Heart left ventricle (tissue), 13 donors: ENCODE results near the gene ZNF283.

Experiments used
- POLR2A ChIP-seq, 2 donors: fragments of 450-650 bp; IDR thresholded peaks; one replicate each; pipeline ENCODE4 v1.6.1; 2017; ENCODE audit warnings: antibody characterized with exemption in 2 of 2, mild to moderate bottlenecking in 2 of 2, moderate library complexity in 2 of 2
- TF ChIP-seq, protein P1 (sequence below), 12 donors: fragments of 200-600 bp; sonication (generic) in 4 of 12; IDR thresholded peaks; one replicate each; pipeline versions ENCODE4 v1.5.0 to v1.8.0; 2018 to 2022; ENCODE audit warnings: antibody characterized with exemption in 12 of 12, mild to moderate bottlenecking in 5 of 12
- donor health status: ischemic (EF 13 %, LVEDD 7.1; RV severe dilation, severe dysfunction).
- donor health status: DM: no; HTN: yes; CAD: no.
- donor health status: DM: no; HTN: no; CAD: no.
- donor health status: ischemic (EF 25% LVEDD 6.9; RV normal size, moderate dysfunction).
- donor health status: ischemic (EF 25% LVEDD 5.7; RV mildly dilated, moderate dysfunction).
- donor health status: ischemic (EF 35%, LVEDD 5.7; RV mildly dilated, moderate dysfunction).
- donor health status: nonischemic (EF 11% LVEDD 7.7; RV severe dilation, severe dysfunction).
- donor health status: DM: yes; HTN: yes; CAD: no.
- donor health status: PGD.
- donor health status: ischemic (EF 29% LVEDD 5.4; RV normal size, mild dysfunction).
- donor health status: nonischemic (EF 23%, LVEDD 6.1; RV moderate dilation, normal function).

- TF ChIP-seq, protein P1, sequence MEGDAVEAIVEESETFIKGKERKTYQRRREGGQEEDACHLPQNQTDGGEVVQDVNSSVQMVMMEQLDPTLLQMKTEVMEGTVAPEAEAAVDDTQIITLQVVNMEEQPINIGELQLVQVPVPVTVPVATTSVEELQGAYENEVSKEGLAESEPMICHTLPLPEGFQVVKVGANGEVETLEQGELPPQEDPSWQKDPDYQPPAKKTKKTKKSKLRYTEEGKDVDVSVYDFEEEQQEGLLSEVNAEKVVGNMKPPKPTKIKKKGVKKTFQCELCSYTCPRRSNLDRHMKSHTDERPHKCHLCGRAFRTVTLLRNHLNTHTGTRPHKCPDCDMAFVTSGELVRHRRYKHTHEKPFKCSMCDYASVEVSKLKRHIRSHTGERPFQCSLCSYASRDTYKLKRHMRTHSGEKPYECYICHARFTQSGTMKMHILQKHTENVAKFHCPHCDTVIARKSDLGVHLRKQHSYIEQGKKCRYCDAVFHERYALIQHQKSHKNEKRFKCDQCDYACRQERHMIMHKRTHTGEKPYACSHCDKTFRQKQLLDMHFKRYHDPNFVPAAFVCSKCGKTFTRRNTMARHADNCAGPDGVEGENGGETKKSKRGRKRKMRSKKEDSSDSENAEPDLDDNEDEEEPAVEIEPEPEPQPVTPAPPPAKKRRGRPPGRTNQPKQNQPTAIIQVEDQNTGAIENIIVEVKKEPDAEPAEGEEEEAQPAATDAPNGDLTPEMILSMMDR (IDR thresholded peaks at IDR 0.05): peak; percentile 39 to 69 (median 54)
- no peak for TF ChIP-seq POLR2A (IDR thresholded peaks at IDR 0.05)
Measured at GRCh38 chr19:43809762-43810696, 17.1 kb upstream of the ZNF283 start.
